ENCODE measurements around the gene OR5L2.
"Not testable (repeated sequence)": the region's sequence is repeated elsewhere in the genome, so short reads cannot be mapped to it uniquely, and the experiment has no call there.

OR5L2 gene

DNA sequence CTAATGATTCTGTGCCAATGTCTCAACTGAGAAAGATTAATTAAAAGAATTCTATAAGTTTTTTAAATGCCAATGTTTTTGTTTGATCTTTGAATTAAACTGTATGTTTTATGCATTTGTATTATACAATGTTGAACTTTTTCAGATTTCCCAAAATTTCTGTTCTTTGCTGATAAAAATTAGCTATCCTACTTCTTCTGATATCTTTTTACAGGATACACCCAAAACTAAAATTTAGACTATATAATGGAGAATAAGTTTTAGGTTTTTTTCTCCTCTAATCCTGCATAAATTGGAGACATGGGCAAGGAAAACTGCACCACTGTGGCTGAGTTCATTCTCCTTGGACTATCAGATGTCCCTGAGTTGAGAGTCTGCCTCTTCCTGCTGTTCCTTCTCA is at the start of gene OR5L2:
Gene OR5L2 (plus strand): TSS at position 301 of the 400 bp plus-strand sequence. CDS start 0 bp downstream, at position 301.
- no peak for DNase-seq (ENCODE audit: low read depth in 2 of 2)

DNA sequence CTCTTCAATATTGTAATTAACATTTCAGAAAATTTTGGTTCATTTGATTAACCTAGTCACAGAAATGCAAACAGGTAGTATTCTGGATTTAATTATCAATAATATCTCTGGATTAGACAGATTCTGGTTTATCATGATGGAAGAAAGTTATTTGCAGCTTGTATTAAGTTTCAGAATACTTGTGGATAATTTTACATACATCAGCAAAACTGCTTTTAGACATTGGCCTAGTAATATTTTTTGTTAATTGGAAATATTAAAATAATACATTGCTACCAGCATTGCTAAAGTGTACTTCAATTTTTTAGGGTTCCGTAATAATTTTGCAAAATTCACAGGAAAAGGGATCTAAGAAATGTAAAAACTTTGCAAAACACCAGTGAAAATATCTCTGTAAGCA is 35.4 kb upstream of the OR5L2 start:
- no peak for DNase-seq (ENCODE audit: low read depth in 2 of 2)

DNA sequence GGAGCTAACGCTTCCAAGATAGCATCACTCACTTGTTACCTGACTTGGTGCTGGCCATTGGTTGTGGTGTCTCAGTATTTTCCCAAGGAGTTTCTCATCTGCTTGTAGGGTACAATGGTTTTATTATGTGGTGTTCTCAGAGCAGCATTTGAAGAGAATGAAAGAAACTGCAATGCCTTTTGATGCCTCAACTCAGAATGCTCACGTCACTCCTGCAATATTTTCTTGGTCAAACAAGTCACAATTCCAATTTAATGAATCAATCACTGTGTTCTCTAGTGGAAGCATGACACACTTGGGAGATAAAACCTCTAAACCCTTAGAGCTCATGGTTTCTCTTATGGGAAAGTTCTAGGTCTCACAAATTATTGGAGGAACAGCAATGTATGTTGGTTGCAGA is 33.7 kb upstream of the OR5L2 start:
- no peak for DNase-seq (ENCODE audit: low read depth in 2 of 2)

DNA sequence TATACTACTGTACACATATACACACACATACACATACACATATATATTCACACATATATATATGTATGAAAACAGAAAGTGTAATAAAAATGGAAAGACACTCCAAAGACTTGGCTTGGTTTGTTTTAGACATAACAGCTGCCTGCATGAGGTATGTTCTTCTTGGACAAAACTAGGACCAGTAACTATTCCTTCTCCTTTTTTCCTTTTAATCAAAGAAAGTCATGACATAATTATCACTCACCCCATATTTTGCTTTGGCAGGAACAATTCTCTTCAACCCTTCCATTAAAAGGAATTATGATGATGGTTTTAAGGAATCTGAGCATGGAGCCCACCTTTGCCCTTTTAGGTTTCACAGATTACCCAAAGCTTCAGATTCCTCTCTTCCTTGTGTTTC is 31.8 kb upstream of the OR5L2 start, which contains the start of gene OR5D14:
Gene OR5D14 (plus strand): TSS at position 301 of the 400 bp plus-strand sequence. CDS start 0 bp downstream, at position 301.
- no peak for DNase-seq (ENCODE audit: low read depth in 2 of 2)

DNA sequence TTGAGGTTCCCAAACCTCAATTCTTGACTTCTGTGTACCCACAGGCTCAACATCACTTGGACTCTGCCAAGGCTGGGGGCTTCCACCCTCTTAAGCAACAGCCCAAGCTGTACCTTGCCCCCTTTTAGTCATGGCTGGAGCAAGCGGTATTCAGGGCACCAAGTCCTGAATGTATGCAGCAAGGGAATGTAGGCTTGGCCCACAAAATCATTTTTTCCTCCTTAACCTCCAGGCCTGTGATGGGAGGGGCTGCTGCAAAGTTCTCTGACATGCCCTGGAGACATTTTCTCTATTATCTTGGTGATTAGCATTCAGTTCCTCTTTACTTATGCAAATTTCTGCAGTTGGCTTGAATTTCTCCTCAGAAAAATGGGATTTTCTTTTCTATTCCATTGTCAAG is 20.8 kb upstream of the OR5L2 start:
- no peak for DNase-seq (ENCODE audit: low read depth in 2 of 2)

DNA sequence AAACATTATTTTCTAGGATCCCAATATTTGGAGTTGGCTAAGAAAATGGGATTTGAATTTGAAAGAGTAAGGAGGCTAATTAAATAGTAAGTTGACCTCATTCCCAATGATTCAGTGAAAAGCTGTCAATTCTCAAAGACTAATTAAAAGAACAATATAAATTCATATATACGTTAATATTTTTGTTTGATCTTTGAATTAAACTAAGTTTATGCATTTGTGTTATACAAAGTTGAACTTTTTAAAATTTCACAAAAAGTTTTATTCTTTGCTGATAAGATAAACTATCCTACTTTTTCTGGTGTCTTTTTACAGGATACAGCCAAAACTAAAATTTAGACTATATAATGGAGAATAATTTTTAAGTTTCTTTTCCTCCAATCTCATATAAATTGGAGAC is 16.0 kb upstream of the OR5L2 start, which contains the start of gene OR5L1:
Gene OR5L1 (plus strand): TSS at position 301 of the 400 bp plus-strand sequence. CDS start 100 bp downstream, outside the sequence.
- no peak for DNase-seq (ENCODE audit: low read depth in 2 of 2)

DNA sequence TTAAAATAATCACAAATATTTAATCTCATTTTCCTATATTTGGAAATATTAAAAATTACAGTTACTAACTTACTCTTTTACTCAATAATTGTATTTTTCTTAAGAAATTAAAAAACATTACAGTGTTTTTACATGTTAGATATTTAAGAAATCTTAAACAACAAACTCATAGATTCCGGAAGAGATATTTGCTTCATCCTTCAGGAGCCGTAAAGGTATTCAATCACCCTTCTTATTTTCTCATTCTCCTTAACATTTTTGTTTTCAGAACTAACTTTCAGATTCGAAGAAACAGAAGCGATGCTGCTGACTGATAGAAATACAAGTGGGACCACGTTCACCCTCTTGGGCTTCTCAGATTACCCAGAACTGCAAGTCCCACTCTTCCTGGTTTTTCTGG is 7.7 kb upstream of the OR5L2 start, which contains the start of gene OR5D18:
Gene OR5D18 (plus strand): TSS at position 301 of the 400 bp plus-strand sequence. CDS start 0 bp downstream, at position 301.
- no peak for DNase-seq (ENCODE audit: low read depth in 2 of 2)

DNA sequence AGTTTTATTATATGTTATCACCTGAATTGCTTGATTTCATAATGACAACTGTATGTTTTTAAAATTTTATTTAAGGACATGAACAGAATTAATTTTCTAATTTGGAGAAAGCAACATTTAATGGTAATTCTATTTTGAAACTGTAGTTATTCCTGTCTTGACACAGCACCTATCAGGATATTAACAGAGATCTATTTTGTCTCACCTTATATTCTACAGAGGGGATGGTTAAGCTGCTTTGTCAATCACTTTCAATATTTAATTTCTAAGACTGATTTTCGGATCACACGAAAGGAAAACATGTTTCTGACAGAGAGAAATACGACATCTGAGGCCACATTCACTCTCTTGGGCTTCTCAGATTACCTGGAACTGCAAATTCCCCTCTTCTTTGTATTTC is 11.4 kb downstream of the OR5L2 start, which contains the start of gene OR5D16:
Gene OR5D16 (plus strand): TSS at position 301 of the 400 bp plus-strand sequence. CDS start 0 bp downstream, at position 301.
- DNase-seq (ENCODE audit: low read depth in 2 of 2): no peak

DNA sequence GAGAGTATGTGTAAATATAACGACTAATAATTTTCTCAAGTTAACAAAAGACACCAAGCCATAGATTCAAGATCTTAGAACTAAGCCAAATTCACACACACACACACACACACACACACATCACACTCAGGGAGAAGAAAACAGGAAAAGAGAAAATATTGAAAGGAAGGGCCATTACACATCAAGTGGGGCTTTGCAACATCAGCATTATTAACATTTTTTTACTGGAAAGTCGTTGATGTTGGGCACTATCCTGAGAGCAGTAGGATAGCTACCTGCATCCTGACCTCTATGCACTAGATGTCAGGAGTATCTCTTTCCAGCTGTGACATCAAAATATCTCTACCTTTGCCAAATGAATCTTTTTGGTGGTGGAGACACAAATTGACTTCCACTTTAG is 20.4 kb downstream of the OR5L2 start:
- DNase-seq (ENCODE audit: low read depth in 2 of 2): no peak

DNA sequence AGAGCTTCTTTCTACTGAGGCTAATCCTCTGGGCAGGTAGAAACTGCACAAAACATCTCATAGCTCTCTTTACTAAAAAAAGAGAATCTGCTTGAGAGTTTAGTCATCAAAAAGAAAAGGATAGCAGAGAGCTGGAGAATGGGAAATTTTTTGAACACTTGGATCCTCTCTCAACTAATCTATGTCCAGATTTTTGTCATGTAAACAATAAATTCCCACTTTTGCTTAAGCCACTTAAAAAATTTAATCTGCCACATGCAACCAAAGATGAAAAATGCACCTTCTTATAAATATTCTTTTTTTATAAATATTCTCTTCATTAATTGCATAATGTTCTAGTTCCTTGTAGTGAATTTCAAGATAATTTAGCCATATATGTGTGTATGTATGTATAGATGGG is 22.0 kb downstream of the OR5L2 start:
- no peak for DNase-seq (ENCODE audit: low read depth in 2 of 2)

DNA sequence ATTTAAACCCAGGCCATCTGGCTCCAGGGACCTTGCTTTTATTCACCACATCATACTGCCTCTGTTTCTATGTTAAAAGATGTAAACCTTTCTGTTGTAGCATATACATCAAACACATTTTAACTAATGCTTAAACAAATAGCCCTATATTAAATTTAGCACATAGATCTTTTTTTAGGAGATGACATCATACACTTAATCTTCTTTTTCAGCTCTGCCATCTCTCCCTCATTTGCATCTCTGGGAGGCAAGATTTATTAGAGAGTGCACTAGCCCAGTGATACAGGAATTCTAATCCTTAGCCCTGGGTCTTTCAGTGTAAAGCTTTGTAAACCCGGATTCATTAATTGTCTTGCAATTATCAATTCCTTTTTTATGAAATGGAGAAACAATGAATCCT is 25.1 kb downstream of the OR5L2 start:
- DNase-seq (ENCODE audit: low read depth in 2 of 2): no peak

DNA sequence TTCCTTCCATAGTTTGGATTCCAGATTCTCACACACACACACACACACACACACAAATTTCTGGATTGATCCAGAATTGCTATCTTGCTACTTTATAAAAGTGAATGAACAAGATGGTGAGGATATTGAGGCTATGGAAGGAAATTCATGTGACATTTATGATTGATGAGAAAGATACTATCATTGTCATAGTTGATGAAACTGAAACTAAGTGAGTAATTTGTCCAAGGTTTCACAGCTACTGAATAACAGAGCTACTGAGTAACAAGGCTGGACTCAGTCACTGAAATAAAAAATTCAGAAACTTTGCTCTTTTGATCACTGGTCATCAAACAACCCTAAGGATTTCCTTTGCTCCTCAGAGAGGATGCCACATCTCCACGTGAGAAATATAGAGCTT is 27.7 kb downstream of the OR5L2 start:
- DNase-seq (ENCODE audit: low read depth in 2 of 2): no peak

DNA sequence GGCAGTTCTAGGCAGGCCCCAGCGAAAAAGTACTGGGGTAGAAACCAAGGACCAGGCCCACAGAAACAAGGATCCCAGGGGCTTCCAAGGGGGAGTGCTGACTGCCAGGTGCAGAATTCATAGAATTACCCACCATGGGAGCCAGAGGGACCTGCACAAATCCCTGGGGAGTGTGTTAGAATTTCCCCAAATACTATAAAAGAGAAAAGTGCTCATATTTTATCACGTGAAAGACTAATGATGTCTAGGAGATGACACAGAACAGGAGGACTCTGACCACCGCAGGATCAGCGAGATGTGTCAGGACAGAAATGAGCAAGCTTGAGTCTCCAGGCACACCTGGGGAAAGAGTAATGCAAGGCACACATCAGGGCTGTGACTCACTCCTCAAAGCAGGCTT is 40.3 kb downstream of the OR5L2 start:
- DNase-seq (ENCODE audit: low read depth in 2 of 2): not testable (repeated sequence)

DNA sequence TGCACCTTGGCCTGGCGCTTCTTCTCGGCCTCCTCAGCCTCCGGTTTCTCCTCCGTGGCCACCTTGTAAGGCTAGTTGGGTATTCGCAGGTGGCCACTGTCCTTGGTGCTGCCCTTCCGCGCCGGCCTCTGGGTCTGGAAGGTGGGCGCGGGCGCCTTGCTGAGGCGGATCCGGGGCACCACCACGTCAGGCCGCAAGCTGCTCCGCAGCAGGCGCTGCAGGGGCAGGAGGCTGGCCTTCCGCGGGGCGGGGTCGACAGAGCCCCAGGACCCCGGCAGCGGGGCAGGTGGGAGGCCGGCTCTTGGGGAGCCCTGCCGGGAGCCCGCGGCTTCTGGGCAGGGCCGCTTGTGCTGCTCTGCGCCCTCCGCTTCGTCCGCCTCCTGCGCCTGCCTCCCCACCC is 45.7 kb downstream of the OR5L2 start:
- DNase-seq (ENCODE audit: low read depth in 2 of 2): not testable (repeated sequence)

DNA sequence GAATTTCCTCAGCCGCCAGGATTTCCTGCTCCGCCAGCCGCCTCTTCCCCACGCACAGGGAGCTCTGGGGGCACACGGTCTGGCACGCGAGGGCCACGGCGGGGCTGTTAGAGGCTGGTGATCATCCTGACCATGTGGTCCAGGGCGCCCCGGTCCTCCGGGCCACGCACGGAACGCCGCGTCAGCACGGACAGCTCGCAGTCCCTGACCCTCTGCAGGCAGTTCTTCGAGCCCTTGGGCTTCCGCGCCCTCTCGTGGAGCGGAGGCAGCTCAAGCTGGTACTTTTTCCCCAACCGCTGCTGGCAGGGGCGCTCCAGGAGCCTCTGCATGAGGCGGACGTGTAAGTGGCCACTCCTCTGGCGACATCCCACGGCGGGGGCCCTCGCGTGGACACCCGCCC is 46.1 kb downstream of the OR5L2 start:
- not testable (repeated sequence) for DNase-seq (ENCODE audit: low read depth in 2 of 2)

Data from stimulated activated CD4-positive, alpha-beta T cell treated with anti-CD3 and anti-CD28 coated beads, Interleukin-1b, Interleukin-23, amount 100 ng/mL, for 1 hour (primary cell).